ENCODE results near the gene CA10.

The CA10 gene

DNA sequence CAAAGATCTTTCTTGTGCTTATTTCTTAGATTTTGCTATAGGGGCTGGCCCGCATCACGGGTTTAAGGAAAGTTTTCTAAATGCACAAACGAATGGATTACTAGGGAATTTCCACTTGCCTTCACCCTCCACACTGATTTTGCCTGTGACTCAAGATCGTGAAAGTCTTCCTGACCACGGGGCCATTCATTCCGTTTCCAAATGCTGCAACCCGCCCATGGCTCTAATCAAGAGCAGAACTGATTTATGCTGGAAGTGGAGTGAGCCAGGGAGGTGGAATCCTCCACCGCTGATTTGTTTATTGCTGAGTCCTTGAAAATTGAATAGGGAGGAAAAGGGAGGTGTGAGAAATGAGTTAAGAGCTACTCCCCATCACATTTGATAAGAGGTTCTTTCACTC lies 52.4 kb downstream of the CA10 start:
- no peaks in the 10 kb centered on the region for H3K27me3 ChIP-seq (ENCODE audit: insufficient read depth, low read length)
- no peak overlapping the region for H3K27ac ChIP-seq (ENCODE audit: low read length)
- H3K36me3 ChIP-seq (ENCODE audit: insufficient read depth, low read depth, low read length) = no peaks in the 10 kb centered on the region
- H3K4me3 ChIP-seq (ENCODE audit: low read length) = no peak overlapping the region
- H3K9me3 ChIP-seq (ENCODE audit: insufficient read depth, low read depth, low read length) = no peaks in the 10 kb centered on the region
- H3K9ac ChIP-seq (ENCODE audit: low read depth, low read length) = no peak overlapping the region
- peaks cover 6% of the 10 kb centered on the region; the same call in 1 of the 2 replicates for H3K4me1 ChIP-seq (ENCODE audit: insufficient read depth, low read length)

DNA sequence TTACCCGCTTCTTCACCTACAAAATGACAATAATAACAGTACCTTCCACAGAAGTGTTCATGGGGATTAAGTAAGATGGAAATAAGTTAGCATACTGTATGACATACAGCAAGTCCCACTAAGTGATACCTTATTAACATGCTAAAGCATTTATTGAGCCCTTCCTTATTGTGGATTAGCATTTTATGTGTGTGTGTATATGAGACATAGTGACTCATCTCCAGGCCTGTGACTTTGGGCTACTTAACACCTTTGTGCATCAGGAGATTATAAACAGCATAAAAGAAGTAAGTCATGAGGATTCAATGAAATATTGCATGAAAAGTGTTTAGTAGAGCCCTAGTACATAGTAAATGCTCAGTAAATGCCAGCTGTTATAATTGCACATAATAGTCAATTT lies 52.9 kb downstream of the CA10 start:
- H3K27me3 ChIP-seq (ENCODE audit: insufficient read depth, low read length) = no peaks in the 10 kb centered on the region
- H3K4me3 ChIP-seq (ENCODE audit: low read length) = no peak overlapping the region
- no peaks in the 10 kb centered on the region for H3K9me3 ChIP-seq (ENCODE audit: insufficient read depth, low read depth, low read length)
- no peak overlapping the region for H3K9ac ChIP-seq (ENCODE audit: low read depth, low read length)
- H3K4me1 ChIP-seq (ENCODE audit: insufficient read depth, low read length) = peaks cover 4% of the 10 kb centered on the region; the same call in 1 of the 2 replicates
- H3K36me3 ChIP-seq (ENCODE audit: insufficient read depth, low read depth, low read length) = no peaks in the 10 kb centered on the region
- no peak overlapping the region for H3K27ac ChIP-seq (ENCODE audit: low read length)

DNA sequence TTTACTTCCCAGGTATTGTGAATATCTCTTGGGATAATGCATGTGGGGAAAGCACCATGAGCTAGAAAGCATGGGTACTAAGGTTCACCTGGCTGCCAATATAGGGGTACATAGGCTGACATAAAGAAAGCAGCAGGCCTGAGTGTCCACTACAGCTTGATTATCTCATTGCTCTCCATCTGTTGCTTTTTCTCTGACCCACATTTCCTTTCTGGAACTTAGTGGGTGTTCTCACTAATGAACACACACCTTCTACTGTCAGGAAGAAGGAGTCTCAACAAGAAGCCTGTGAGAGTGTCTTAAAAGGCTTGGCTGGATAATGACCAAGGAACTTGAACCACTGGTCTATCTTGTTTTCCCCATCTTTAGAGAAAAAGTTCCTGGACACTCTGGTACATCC lies 62.5 kb downstream of the CA10 start:
- H3K4me3 ChIP-seq (ENCODE audit: low read length) = no peak overlapping the region
- H3K4me1 ChIP-seq (ENCODE audit: insufficient read depth, low read length) = no peaks in the 10 kb centered on the region
- H3K9ac ChIP-seq (ENCODE audit: low read depth, low read length) = no peak overlapping the region
- H3K36me3 ChIP-seq (ENCODE audit: insufficient read depth, low read depth, low read length) = no peaks in the 10 kb centered on the region
- H3K27me3 ChIP-seq (ENCODE audit: insufficient read depth, low read length) = no peaks in the 10 kb centered on the region
- H3K27ac ChIP-seq (ENCODE audit: low read length) = no peak overlapping the region
- H3K9me3 ChIP-seq (ENCODE audit: insufficient read depth, low read depth, low read length) = no peaks in the 10 kb centered on the region

DNA sequence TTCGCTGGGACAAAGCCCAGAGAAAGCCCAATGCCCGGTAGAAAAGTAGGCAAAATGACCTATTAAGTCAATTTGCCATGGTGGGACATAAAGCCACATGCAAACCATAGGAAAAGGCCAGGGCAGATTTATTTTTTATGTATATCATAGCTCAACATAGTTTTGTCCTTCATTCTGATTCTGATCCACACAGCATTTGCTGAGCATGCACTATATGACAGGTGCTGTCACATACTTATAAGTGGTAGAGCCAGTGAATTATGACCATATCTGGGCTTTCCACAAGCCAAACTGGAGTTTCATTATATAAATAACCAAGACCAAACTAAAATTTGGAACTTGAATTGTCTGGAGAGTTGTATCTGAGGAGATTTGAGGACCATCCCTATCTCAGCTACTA lies 74.3 kb downstream of the CA10 start:
- Histone ChIP-seq H3K27me3 (ENCODE audit: insufficient read depth, low read length) (no peaks in the 10 kb centered on the region), H3K9ac (ENCODE audit: low read depth, low read length) (no peak overlapping the region), H3K4me1 (ENCODE audit: insufficient read depth, low read length) (no peaks in the 10 kb centered on the region), H3K36me3 (ENCODE audit: insufficient read depth, low read depth, low read length) (no peaks in the 10 kb centered on the region), H3K4me3 (ENCODE audit: low read length) (no peak overlapping the region), H3K9me3 (ENCODE audit: insufficient read depth, low read depth, low read length) (no peaks in the 10 kb centered on the region), H3K27ac (ENCODE audit: low read length) (no peak overlapping the region)

DNA sequence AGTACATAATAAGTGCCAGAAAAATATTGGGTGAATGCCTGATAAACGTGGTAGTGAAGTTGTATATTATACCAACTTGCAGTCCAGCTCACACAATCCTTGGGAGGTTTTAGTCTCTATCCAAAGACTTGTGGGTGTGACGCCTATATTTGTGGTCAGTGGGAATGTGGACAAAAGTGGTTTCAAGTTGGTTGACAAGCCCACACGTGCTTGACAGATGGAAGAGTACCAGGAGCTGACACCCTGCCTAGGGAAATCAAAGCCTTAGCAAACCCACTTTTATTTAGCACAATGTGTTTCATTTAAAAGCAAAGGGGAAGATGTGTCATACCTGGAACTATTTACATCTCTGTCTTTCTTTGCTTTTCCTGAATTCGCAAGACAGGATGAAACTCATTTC lies 79.0 kb downstream of the CA10 start:
- Histone ChIP-seq H3K4me3 (ENCODE audit: low read length) (no peak overlapping the region), H3K27ac (ENCODE audit: low read length) (no peak overlapping the region), H3K36me3 (ENCODE audit: insufficient read depth, low read depth, low read length) (no peaks in the 10 kb centered on the region), H3K27me3 (ENCODE audit: insufficient read depth, low read length) (no peaks in the 10 kb centered on the region), H3K9me3 (ENCODE audit: insufficient read depth, low read depth, low read length) (no peaks in the 10 kb centered on the region), H3K9ac (ENCODE audit: low read depth, low read length) (no peak overlapping the region), H3K4me1 (ENCODE audit: insufficient read depth, low read length) (no peaks in the 10 kb centered on the region)

DNA sequence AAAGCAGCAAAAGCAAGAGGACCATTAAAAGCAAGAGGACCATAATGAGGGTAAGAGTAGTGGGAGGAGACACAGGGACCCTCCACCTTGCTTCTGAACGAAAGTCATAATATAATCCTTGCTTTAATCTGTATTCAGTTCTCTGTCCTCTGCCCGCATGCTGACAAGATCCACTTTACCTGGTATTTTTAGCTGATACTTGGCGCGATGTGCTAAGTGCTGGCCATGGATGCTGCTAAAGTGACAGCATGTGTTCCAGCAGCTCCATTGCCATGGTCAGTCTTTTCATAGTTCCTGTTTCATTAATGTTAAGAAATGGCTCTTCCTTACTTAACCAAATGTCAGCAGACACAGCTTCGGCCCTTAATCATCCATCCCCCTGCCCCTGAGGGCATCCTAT lies 86.8 kb downstream of the CA10 start:
- Histone ChIP-seq H3K9ac (ENCODE audit: low read depth, low read length) (no peak overlapping the region), H3K27ac (ENCODE audit: low read length) (no peak overlapping the region)

DNA sequence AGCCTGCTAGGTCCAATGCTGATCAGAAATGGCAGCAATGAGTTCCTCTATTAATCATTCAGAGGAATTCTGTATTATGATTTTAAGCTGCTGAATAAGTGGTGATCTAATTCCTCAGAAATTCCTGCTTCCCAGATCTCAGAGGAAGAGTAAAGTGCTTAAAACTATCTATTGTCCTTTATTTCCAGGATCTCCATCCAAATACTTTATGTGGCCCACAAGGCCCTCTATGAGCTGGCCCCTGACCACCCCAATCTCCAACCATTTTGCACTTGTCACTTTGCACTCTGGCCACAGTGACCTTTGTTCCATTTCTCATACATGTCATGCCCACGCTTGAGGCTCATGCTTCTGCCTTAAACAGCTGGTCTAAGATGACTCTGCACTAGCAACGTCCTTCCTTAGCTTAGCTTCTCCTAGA lies 93.7 kb downstream of the CA10 start:
- Histone ChIP-seq H3K9ac (ENCODE audit: low read depth, low read length) (no peak overlapping the region), H3K36me3 (ENCODE audit: insufficient read depth, low read depth, low read length) (no peaks in the 10 kb centered on the region), H3K27ac (ENCODE audit: low read length) (no peak overlapping the region), H3K9me3 (ENCODE audit: insufficient read depth, low read depth, low read length) (peaks cover 21% of the 10 kb centered on the region), H3K4me3 (ENCODE audit: low read length) (no peak overlapping the region), H3K27me3 (ENCODE audit: insufficient read depth, low read length) (no peaks in the 10 kb centered on the region), H3K4me1 (ENCODE audit: insufficient read depth, low read length) (no peaks in the 10 kb centered on the region)

More for the DNA sequence above, 86.8 kb downstream of the CA10 start:
- H3K36me3 ChIP-seq (ENCODE audit: insufficient read depth, low read depth, low read length) = no peaks in the 10 kb centered on the region
- H3K27me3 ChIP-seq (ENCODE audit: insufficient read depth, low read length) = no peaks in the 10 kb centered on the region
- no peak overlapping the region for H3K4me3 ChIP-seq (ENCODE audit: low read length)
- H3K4me1 ChIP-seq (ENCODE audit: insufficient read depth, low read length) = no peaks in the 10 kb centered on the region
- H3K9me3 ChIP-seq (ENCODE audit: insufficient read depth, low read depth, low read length) = peaks cover 9% of the 10 kb centered on the region

DNA sequence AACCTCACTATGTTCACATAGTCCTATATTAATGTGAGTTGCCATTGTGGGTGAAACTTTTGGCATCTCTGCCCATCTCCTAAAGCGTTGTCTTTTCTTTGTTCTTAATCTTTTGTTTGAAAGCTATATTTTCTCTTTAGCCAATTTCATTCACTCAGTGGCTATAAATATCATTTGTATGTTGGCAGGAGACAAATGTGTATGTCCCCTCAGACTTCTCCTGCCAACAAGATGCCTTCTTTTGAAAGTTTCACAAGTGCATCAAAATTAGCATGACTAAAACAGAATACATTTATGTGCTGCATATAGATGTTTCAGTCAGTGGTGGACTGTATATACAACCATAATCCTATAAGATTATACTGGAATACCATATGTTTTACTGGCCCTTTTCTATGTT lies 109.0 kb downstream of the CA10 start:
- H3K4me3 ChIP-seq (ENCODE audit: low read length) = no peak overlapping the region

DNA sequence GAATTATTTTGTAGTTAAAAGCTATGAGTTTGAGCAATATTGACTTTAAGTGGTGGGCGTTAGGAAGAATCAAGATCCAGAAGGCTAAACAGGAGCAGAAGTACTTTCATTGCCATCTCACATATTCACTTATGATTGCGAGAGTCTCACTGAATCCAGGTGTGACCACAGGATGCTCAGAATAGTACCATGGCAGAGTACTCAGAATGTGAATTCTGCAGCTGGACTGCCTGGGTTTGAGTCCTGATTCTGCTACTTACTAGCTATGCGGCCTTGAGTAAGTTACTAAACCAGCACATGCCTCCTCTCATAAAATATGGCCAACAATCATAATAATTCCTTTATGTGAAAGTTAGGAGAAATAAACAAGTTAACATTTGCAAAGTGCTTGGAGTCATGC lies 109.5 kb downstream of the CA10 start:
- Histone ChIP-seq H3K9ac (ENCODE audit: low read depth, low read length) (no peak overlapping the region), H3K27ac (ENCODE audit: low read length) (no peak overlapping the region), H3K36me3 (ENCODE audit: insufficient read depth, low read depth, low read length) (no peaks in the 10 kb centered on the region), H3K4me1 (ENCODE audit: insufficient read depth, low read length) (peaks cover 9% of the 10 kb centered on the region; the same call in 1 of the 2 replicates), H3K9me3 (ENCODE audit: insufficient read depth, low read depth, low read length) (no peaks in the 10 kb centered on the region), H3K27me3 (ENCODE audit: insufficient read depth, low read length) (no peaks in the 10 kb centered on the region), H3K4me3 (ENCODE audit: low read length) (no peak overlapping the region)

More for the DNA sequence above, 109.0 kb downstream of the CA10 start:
- peaks cover 9% of the 10 kb centered on the region; the same call in 1 of the 2 replicates for H3K4me1 ChIP-seq (ENCODE audit: insufficient read depth, low read length)
- no peak overlapping the region for H3K9ac ChIP-seq (ENCODE audit: low read depth, low read length)
- no peaks in the 10 kb centered on the region; the same call in 1 of the 2 replicates for H3K9me3 ChIP-seq (ENCODE audit: insufficient read depth, low read depth, low read length)
- H3K36me3 ChIP-seq (ENCODE audit: insufficient read depth, low read depth, low read length) = no peaks in the 10 kb centered on the region
- no peak overlapping the region for H3K27ac ChIP-seq (ENCODE audit: low read length)
- no peaks in the 10 kb centered on the region for H3K27me3 ChIP-seq (ENCODE audit: insufficient read depth, low read length)

DNA sequence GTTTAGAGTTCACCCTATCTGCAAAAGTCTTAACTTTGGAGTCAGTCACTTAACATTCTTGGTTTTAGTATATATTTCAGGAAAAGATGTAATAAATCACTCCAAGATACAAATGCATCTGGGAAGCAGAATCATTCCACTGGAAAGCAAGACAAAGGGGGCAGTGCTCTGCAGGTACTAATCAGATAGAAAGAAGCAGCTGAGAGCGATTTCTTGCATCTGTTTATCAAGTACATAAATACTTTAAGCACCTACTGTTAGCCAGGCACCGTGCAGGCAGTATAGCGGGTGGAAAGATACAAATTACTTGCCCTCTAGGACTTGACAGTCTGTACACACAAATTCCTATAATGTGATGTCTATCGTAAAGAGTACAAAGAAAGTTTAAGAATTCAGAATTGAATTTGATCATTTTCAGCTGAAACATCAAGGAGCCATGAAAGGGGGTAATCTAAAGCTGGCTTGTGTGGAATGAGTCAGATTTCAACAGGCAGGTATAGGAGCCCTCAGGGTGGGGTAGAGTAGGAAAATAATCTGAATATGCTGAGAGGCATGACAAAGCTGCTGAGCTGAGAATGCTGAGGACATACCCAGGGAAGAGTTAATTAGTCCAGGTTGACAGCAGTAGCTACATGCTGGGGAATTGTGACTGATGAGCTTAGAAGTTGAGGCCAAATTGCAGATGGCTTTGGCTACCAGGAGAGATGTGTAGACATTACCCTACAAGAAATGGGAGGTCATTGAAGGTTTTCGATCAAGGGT lies 110.2 kb downstream of the CA10 start:
- H3K27ac ChIP-seq (ENCODE audit: low read length) = no peak overlapping the region
- H3K4me1 ChIP-seq (ENCODE audit: insufficient read depth, low read length) = peaks cover 9% of the 10 kb centered on the region; the same call in 1 of the 2 replicates
- no peaks in the 10 kb centered on the region for H3K36me3 ChIP-seq (ENCODE audit: insufficient read depth, low read depth, low read length)
- no peaks in the 10 kb centered on the region for H3K9me3 ChIP-seq (ENCODE audit: insufficient read depth, low read depth, low read length)
- H3K9ac ChIP-seq (ENCODE audit: low read depth, low read length) = no peak overlapping the region
- H3K27me3 ChIP-seq (ENCODE audit: insufficient read depth, low read length) = no peaks in the 10 kb centered on the region
- H3K4me3 ChIP-seq (ENCODE audit: low read length) = no peak overlapping the region

DNA sequence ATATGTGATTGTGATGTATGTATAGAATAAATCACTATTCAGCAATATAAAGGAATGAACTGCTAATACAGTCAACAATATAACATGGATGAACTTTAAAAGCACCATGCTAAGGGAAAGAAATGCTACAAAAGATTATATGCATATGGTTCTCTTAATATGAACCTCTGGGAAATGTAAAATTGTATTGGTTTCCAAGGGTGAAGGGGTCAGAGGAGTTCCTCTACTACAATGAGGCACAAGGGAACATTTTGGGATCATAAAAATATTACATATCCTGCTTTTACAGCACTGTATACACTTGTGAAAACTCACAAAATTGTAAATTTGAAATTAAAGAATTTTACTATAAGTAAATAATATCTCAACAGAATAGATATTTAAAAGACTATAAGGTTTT lies 111.4 kb downstream of the CA10 start:
- Histone ChIP-seq H3K4me3 (ENCODE audit: low read length) (no peak overlapping the region), H3K4me1 (ENCODE audit: insufficient read depth, low read length) (peaks cover 12% of the 10 kb centered on the region; the same call in 1 of the 2 replicates), H3K36me3 (ENCODE audit: insufficient read depth, low read depth, low read length) (no peaks in the 10 kb centered on the region), H3K9ac (ENCODE audit: low read depth, low read length) (no peak overlapping the region), H3K27ac (ENCODE audit: low read length) (no peak overlapping the region), H3K27me3 (ENCODE audit: insufficient read depth, low read length) (no peaks in the 10 kb centered on the region), H3K9me3 (ENCODE audit: insufficient read depth, low read depth, low read length) (no peaks in the 10 kb centered on the region)

DNA sequence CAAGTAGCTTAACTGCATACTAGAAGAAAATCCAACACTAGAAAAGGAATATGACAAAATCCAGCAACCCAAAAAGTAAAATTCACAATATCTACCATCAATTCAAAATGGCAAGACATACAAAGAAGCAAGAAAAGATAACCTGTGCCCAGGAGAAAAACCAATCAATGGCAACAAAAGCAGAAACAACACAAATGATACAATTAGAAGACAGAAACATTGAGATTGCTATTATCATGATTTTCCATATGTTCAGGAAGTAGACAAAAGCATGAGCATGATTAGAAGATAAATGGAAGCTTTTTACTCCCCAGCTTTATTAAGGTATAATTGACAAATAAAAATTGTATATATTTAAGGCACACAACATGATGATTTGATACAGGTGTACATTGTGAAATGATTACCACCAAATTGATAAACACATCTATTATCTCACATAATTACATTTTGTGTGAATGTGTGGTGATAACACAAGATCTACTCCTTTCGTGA lies 117.3 kb downstream of the CA10 start:
- H3K4me3 ChIP-seq (ENCODE audit: low read length) = no peak overlapping the region
- peaks cover 3% of the 10 kb centered on the region; the same call in 1 of the 2 replicates for H3K4me1 ChIP-seq (ENCODE audit: insufficient read depth, low read length)
- H3K9ac ChIP-seq (ENCODE audit: low read depth, low read length) = no peak overlapping the region
- no peaks in the 10 kb centered on the region for H3K9me3 ChIP-seq (ENCODE audit: insufficient read depth, low read depth, low read length)
- H3K27me3 ChIP-seq (ENCODE audit: insufficient read depth, low read length) = no peaks in the 10 kb centered on the region
- no peaks in the 10 kb centered on the region for H3K36me3 ChIP-seq (ENCODE audit: insufficient read depth, low read depth, low read length)
- H3K27ac ChIP-seq (ENCODE audit: low read length) = no peak overlapping the region
